SK-N-MC (cell line): Measurements from ENCODE around the gene GDPD5.

Experiments used
- DNase-seq: peaks from one replicate; pipeline ENCODE4 v3.0.0-alpha.2; 2011; ENCODE audit warnings: low read depth, low spot score
- H3K27ac ChIP-seq: fragments of 200-600 bp; sonication (generic); 2 replicates; pipeline ENCODE4 v1.5.1; 2016; ENCODE audit warnings: mixed run types
- H3K36me3 ChIP-seq: fragments of 200-600 bp; sonication (generic); 2 replicates; pipeline ENCODE4 v1.6.1; 2017; ENCODE audit warnings: antibody characterized with exemption, low read length, mixed read lengths; ENCODE audit not compliant: insufficient read depth
- H3K4me3 ChIP-seq: fragments of 200-600 bp; sonication (generic); 2 replicates; pipeline ENCODE4 v1.5.1; 2016
- H3K9ac ChIP-seq: fragments of 200-600 bp; sonication (generic); 2 replicates; pipeline ENCODE4 v1.8.0; 2017; ENCODE audit warnings: mixed run types, mixed read lengths; ENCODE audit not compliant: insufficient read length
- H3K9me3 ChIP-seq: fragments of 200-600 bp; sonication (generic); 2 replicates; pipeline ENCODE4 v1.6.1; 2017; ENCODE audit warnings: low read depth, mild to moderate bottlenecking, antibody characterized with exemption, low read length, moderate library complexity, mixed read lengths
- EZH2 ChIP-seq: fragments of 200-600 bp; sonication (generic); IDR thresholded peaks from one replicate; pipeline ENCODE4 v1.6.1; 2017; ENCODE audit warnings: antibody characterized with exemption
- FOXP2 ChIP-seq: optimal IDR thresholded peaks from 2 replicates; pipeline ENCODE3; 2011; ENCODE audit warnings: mild to moderate bottlenecking, moderate library complexity; ENCODE audit not compliant: insufficient read depth; ENCODE audit errors: extremely low read length, control extremely low read depth
- POLR2AphosphoS5 ChIP-seq: IDR thresholded peaks from 2 replicates; pipeline ENCODE4 v1.6.1; 2012; ENCODE audit warnings: mild to moderate bottlenecking, low read depth, low read length, borderline replicate concordance

Gene GDPD5

DNA sequence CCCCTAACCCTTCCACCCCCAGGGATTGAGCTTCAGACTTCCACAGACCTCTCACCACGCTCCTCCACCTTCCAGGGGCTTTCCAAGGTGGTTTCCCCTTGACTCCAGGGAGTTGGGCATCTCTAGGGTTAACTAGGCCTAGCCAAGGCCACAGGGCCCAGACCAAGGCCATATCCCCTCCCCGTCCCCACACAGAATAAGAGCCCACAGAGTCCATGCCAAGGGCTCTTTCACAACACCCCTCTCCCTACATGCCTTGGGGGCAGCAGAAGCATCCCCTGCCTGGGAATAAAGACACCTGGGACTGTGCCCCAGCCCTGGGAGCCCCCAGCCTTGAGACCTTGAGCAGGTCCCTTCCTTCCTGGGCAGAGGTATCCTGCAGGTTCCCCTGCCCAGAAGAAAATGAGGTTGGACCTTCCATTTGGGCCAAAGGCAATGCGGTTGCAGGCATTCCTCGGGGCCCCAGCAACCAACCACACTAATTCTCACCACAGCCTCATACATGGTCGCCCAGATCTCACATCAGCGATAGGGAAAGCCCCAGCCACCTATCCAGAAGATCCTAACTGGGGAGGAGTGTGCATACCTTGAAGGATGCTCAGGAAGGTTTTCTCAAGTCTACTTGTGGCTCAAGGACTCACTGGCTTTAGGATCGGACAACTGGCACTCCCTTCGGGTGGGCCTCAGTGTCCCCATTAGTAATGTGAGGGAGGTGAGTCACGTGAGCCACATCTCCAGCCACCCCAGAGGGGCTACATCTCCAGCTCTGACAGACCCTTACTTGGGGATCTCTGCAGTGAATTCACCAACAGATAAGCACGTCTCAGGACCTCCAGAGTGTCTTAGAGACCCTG is 1.7 kb downstream of the GDPD5 start:
- H3K27ac ChIP-seq: no peak overlapping the region
- H3K9ac ChIP-seq: no peak overlapping the region
- no peaks in the 10 kb centered on the region for H3K9me3 ChIP-seq
- no peak for DNase-seq
- no peaks in the 10 kb centered on the region for H3K36me3 ChIP-seq
- TF ChIP-seq POLR2AphosphoS5 (no peak), FOXP2 (no peak), EZH2 (no peak)
- no peak overlapping the region; the same call in 1 of the 2 replicates for H3K4me3 ChIP-seq

- no peak overlapping the region for H3K9ac ChIP-seq
Measured at GRCh38 chr11:75523189-75523588, 2.6 kb downstream of the GDPD5 start.

DNA sequence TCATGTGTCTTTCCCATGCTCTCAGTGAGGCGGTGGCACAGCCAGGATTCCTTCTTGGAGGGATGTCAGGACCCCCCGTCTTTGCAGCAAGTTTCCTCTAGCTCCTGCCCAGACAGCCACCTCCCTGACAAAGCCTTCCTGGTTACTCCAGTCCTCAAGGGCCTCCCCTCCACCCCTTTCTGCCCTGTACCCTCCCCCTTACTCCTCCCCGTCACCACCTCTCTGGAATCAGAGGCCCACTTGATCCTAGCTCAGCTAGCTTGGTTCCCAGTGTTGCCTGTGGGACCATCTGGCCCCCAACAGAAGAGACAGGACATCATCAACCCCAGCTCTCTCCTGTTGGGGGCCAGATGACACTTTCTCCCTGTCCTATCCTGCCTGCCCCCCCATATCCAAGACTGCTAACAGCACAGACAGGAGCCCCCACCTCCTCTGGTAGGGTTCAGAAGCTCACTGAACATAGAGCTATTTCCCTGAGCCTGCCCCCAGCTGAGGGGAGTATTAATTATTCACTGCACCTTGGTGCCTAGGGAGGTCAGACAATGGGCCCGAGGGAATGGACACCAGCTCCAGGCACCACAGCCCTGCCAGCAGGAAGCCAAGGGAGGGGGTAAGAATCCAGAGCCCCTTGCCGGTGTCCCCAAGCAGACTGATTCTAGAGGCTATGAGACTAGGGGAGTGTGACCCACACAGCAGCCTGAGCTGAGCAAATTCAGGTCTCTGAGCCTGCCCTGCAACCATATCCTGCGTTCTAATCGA is 3.3 kb downstream of the GDPD5 start:
- H3K9me3 ChIP-seq: no peaks in the 10 kb centered on the region
- H3K4me3 ChIP-seq: no peak overlapping the region
- TF ChIP-seq EZH2: no peak
- H3K36me3 ChIP-seq: no peaks in the 10 kb centered on the region
- H3K27ac ChIP-seq: no peak overlapping the region
- no peak overlapping the region for H3K9ac ChIP-seq
- DNase-seq: no peak

More at GRCh38 chr11:75523189-75523588, 2.6 kb downstream of the GDPD5 start:
- H3K36me3 ChIP-seq: no peaks in the 10 kb centered on the region
- H3K9me3 ChIP-seq: no peaks in the 10 kb centered on the region
- no peak overlapping the region for H3K27ac ChIP-seq
- no peak for DNase-seq
- no peak overlapping the region for H3K4me3 ChIP-seq
- TF ChIP-seq EZH2: no peak
- TF ChIP-seq FOXP2: no peak
- no peak for TF ChIP-seq POLR2AphosphoS5

DNA sequence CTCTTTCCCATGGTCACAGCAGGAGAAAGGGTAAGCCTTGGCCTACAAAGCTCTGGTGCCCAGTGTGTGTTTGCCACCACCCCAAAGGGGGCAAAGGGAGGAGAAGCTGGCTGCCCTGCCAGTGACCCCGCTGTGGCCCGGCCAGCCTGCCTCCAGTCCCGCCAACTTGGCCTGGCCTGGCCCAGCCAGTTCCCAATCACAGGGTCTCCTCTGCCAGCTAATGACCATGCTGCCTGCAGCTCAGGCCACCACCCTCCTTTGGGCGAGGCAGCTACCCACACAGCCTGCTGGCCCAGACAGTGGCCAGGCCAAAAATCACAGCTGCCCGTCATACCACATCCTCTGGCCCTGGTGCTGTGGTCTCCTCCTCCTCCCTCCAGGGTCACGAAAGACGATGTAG is 5.1 kb downstream of the GDPD5 start:
- TF ChIP-seq EZH2 (no peak), FOXP2 (no peak), POLR2AphosphoS5 (no peak)
- Histone ChIP-seq H3K9me3 (no peaks in the 10 kb centered on the region), H3K36me3 (no peaks in the 10 kb centered on the region), H3K4me3 (no peak overlapping the region), H3K9ac (no peak overlapping the region), H3K27ac (no peak overlapping the region)
- no peak for DNase-seq

DNA sequence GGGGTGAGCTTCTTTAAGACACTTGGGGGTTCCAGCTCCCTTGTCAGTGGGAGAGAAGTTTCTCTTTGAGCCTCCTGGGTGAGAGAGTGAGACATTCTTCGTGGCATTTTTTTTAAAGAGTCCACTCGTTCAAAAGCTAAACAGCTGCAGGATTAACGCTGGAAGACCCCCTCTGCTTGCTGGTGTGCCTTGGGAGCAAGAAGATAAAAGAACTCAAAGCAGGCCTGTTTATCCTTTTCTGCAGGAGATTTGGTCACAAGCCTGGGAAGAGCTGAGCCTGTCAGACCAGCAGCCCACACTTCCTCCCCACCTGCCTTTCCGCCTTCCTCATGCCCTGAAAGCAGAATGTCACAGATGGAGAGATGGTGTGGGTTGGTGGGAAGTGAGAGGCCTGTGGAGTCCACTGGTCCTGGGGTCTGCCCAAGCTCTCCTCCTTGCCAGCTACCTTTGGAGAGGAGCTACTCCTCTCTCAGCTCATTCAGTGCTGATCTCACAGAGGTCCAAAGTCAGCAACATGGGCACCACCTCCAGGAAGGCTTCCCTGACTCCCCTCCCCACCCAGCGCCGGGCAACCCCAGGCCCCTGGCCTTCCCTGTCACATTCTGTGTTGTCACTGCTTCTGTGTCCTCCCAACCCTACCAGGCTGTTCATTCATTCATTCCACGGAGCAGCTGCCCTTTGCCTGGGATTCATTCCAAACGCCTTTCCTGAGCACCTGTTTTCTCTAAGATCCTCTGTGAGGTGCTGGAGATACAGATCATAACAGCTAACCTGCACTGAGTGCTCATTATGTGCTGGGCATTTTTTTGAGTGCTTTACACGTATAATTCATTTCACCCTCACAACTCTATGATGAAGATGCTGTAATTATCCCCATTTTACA is 6.7 kb downstream of the GDPD5 start:
- TF ChIP-seq POLR2AphosphoS5: no peak
- TF ChIP-seq FOXP2: no peak
- H3K4me3 ChIP-seq: no peak overlapping the region
- H3K9ac ChIP-seq: no peak overlapping the region
- DNase-seq: no peak
- H3K27ac ChIP-seq: no peak overlapping the region
- no peaks in the 10 kb centered on the region for H3K9me3 ChIP-seq
- no peaks in the 10 kb centered on the region for H3K36me3 ChIP-seq

DNA sequence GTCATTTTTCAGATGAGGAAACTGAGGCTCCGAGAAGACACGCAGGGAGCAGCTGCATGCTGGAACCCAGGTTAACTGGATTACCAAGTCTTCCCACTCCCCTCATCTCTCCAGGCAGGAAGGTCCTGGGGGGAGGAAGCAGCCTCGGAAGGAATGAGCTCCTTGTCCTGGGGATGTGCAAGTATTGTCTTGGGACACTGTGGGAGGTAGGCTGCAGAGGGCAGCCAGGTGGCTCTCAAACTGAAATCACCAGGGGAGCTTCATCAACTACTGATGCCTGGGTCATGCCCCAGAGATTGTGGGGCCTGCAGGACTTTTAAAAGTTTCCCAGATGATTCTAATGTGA is 7.6 kb downstream of the GDPD5 start:
- H3K9me3 ChIP-seq: no peaks in the 10 kb centered on the region
- DNase-seq: no peak
- no peak overlapping the region for H3K4me3 ChIP-seq
- H3K36me3 ChIP-seq: no peaks in the 10 kb centered on the region
- no peak overlapping the region for H3K9ac ChIP-seq
- no peak overlapping the region for H3K27ac ChIP-seq
- no peak for TF ChIP-seq POLR2AphosphoS5
- TF ChIP-seq FOXP2: no peak
- no peak for TF ChIP-seq EZH2

DNA sequence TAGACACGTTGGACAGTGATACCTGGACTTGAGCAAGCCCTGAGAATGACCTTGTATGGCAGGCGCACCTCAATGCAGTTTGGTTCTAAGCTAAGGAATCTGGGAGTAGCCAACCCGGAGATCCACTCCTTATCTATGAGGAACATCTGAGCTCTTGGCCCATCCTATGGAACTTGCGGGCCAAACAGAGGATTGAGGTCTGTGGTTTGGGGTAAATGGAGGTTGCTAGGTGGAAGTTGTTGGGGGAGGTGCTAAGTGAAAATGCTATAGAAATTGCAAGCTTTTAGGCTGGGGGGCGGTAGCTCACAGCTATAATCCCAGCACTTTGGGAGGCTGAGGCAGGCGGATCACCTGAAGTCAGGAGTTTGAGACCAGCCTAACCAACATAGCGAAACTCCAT is 8.9 kb downstream of the GDPD5 start:
- no peak overlapping the region for H3K9ac ChIP-seq
- H3K9me3 ChIP-seq: no peaks in the 10 kb centered on the region
- DNase-seq: no peak
- H3K27ac ChIP-seq: no peak overlapping the region
- no peak overlapping the region for H3K4me3 ChIP-seq
- H3K36me3 ChIP-seq: no peaks in the 10 kb centered on the region
- TF ChIP-seq EZH2 (no peak), FOXP2 (no peak), POLR2AphosphoS5 (no peak)

GRCh38 chr11:75516140-75516539 is 9.6 kb downstream of the GDPD5 start:
- DNase-seq: no peak
- no peaks in the 10 kb centered on the region for H3K36me3 ChIP-seq
- no peak overlapping the region for H3K9ac ChIP-seq
- TF ChIP-seq POLR2AphosphoS5 (no peak), EZH2 (no peak), FOXP2 (no peak)
- no peak overlapping the region for H3K27ac ChIP-seq
- no peaks in the 10 kb centered on the region for H3K9me3 ChIP-seq
- no peak overlapping the region for H3K4me3 ChIP-seq
